Middle frontal gyrus (tissue), 1 donor: Measurements from ENCODE around the gene SLAIN2.

ENCODE experiments used
- DNase-seq: peaks from one replicate; pipeline ENCODE4 v3.0.0-alpha.2; 2015; ENCODE audit warnings: low spot score; ENCODE audit errors: extremely low spot score

SLAIN2 gene

DNA sequence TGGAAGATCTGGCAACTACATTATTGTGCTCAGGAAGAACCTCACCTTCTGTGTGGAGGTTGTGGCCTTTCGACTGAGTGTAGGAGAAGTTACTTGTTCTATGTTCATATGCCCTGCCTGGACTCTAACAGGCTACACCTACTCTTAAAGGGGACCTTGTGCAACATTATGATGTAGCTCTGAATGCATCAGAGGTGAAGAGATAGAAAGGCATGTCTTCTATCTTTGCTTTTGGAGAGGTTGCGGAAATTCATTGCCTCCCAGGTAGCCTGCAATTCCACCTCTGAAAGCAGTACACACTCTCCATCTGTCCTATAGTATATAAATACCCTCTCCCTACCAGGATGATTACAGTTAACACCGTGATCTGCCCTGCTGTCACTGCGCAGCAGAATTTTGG, 7.1 kb upstream of the SLAIN2 start:
- no peak for DNase-seq

DNA sequence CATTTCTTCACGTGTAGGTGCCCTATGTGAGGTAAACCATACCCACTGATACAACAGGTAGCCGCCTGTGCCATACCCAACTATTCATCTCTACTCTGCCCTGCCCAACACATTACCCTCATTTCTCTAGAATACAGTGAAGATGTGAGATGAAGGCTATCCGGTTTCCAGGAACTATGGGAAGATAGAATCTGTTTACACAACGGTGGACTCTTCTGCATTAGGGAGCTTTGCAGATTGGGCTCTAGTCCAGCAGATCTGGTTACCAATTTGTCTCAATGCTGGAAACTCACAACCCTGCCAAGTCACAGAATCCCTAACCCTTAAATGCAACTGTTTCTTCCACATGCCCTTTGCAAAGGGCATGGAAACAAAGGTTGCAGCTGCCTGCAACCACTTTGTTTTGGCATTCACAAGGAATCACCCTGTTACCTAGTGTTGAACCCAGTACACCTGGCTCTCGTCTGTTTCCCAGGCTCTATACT, 6.4 kb upstream of the SLAIN2 start:
- no peak for DNase-seq

DNA sequence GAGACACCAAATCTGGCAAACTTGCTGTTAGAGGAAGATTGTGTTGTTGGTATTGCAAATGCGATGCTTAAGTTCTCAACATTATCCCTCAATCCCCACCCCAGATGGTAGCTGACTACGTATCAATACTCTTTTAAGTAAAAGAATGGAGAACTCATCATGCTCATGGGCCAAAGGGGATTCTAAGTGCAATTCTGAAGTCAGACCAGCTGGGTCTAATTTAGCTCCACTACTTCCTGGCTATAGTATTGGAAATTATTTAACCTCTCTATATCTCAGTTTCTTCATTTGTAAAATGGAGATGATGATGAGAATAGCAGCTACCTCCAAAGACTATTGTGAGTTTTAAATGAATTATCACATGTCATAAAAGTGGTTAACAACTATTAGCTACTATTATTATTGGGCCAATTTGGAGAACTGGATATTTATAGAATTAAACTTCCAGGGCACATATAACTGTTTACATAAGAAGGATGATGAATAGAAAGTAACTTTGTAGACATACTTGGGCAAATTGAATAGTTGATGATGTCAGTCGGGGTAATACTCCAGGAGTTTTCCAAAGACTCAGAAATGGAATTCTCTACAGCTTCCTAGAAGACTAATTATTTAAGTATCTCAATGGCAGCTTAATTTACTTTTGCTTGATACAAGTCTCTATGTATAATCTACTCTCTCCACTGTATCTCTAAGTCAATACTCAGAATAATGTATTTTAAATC, 5.0 kb upstream of the SLAIN2 start:
- DNase-seq, result no peak

DNA sequence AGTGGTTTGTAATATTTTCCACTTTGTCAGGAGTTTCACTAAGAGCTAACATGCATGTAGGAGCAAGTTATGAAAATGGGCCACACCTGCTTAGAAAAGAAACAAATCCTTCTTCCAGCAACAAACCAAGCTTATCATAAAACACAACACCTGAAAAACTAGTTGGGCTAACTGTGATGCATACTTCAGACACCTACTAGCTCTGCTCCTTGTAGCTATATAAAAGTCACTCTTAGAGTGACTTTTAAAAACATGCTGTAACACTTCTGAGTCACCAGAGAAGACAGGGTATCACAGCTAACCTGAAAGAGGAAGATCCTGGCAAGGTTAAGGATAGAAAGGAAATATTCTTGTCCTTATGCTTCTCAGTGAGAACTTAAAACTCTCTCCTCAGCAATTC, 3.6 kb upstream of the SLAIN2 start:
- DNase-seq, result no peak

DNA sequence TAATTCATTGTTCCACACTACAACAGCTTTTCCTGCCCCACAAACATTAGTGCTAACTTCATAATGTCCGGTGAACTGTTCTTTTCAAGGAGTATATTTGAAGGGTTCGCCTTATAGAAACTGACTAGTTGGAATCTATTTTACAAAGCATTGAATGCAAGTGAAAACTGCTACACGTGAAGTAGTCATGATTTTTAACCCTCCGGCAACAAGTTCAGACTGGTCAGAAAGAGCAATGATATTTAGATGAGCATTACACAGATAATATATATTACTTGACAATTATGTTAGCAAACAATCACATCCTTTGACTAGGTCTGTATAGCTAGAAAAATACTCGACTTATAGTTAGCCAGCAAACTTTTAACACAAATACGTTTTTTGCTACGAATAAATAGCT, 1.7 kb upstream of the SLAIN2 start:
- DNase-seq, result no peak

DNA sequence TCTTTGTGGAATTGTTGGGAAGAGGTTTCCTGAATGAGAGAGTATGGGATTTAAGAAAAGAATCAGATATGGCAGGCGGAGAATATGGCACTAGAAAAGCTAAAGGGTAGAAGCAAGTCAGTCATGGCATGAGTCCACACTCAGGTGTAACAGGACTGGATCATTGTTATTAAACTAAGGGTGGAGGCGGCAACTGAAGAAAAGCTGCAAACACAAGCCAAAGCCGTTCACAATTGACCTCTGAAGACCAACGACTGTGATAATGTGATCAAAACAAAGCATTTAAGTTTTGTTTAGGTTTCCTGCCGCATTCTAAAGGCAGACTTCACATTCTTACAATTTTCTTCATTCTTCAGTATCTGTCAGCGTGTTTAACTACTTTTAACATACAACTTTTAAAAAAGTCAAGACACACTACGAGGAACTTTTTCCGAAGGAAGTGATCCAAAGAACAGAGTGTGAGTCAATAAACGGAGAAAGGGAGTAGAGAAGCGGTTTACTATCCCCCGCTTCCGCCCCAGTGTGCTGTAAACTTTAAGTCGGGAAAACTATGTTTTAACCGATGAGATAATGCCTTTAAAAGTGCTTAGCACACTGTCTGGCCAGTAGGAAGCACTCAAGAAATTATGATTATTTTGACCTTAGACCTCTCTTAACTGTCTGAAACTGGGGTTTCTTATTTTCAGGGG, 909 bp upstream of the SLAIN2 start:
- no peak for DNase-seq

DNA sequence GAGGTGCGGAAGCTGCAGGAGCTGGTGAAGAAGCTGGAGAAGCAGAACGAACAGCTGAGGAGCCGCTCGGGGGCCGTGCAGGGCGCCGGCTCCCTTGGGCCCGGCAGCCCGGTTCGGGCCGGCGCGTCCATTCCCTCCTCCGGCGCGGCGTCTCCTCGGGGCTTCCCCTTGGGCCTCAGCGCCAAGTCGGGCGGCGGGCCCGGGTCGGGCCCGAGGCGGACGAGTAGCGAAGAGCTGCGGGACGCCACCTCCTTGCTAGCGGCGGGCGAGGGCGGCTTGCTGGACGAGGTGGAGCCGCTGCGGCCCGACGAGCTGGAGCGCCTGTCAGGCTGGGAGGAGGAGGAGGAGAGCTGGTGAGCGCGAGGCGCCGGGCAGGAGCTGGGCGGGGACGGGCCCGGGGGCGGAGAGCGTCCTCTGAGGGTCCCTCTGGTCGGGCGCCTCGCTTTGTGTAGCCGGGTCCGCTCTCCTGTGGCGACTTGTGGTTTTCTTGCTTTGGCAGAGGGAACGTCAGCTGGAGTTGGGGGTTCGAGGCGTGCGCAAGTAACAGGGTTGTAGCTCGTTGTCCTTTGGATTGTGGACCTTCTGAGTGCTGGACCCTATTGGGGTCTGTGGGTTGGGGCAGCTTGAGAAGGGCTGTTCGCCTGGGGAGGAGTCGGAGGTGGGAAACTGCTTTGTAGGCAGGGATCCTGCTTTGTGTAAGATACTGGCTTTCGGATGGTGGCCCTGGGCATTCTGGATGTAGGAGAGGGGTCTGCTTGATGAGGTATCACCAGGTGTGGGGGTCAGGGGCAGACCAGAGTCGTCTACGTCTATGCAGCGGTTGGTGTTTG, 662 bp downstream of the SLAIN2 start:
- DNase-seq, result no peak

DNA sequence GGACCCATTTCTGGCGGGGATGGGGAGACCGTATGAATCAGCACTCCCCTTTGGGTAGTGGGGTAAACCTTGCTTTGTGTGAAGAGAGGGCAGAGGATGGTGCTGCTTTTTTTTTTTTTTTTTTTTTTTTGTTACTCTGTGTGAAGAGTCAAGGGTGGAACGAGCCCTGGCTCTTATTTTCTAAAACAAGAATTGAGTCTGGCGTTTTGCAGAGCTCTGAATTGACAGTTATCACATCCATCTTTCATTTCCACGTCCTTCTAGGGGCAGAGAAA, 1.2 kb downstream of the SLAIN2 start:
- no peak for DNase-seq

DNA sequence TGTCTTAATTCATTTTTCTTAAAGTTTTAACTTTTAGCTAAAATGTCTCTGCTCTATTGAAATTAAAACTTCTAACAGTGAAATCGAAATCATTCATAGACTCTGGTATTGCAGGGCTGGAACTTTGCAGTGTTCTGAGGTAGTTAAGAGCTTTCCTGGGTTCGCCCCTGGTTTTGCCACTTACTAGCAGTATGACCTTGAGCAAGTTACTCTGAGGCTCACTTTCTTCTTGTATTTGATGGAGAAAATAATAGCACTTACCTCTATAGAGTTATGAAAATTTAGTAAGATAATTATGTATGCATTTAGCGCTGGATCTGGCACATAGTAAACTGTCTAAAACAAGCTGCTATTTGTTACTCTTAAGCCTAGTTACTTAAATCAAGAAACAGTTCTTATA, 1.7 kb downstream of the SLAIN2 start:
- no peak for DNase-seq

DNA sequence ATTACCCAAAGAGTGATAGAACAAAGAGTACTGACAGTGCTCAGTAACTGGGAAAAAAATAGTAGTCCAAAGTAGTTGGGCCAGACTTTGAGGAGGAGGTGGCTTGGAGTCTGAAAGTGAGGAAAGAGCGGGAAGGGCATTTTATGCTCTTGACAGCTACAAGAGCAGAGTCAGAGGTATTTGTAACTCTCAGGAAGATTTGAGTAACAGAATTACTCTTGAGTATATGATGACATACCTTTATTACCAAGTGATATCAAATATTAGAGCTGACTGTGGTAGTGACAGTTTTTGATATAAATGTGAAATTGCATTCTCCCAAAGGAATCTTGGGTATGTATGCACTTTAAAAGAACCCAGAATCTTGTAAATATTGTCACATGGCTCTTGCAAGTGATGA, 2.2 kb downstream of the SLAIN2 start:
- DNase-seq, result no peak

DNA sequence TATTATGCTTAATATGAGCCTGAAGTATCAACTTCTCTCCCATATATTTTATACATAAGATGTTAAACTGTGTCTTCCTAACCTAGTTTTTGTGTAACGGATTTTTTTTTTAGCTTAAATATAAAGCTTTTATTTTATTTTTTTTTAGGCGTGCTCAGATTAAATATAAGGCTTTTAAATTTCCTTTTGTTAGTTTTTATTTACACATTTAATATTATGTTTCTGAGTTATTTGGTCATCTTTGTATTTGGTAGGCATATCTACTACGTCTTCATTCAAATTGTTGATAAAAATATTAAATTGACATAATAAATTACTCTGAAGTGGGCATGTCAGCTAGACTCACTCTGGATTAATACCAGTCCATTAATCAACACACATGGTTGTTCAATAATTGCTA, 4.2 kb downstream of the SLAIN2 start:
- no peak for DNase-seq

DNA sequence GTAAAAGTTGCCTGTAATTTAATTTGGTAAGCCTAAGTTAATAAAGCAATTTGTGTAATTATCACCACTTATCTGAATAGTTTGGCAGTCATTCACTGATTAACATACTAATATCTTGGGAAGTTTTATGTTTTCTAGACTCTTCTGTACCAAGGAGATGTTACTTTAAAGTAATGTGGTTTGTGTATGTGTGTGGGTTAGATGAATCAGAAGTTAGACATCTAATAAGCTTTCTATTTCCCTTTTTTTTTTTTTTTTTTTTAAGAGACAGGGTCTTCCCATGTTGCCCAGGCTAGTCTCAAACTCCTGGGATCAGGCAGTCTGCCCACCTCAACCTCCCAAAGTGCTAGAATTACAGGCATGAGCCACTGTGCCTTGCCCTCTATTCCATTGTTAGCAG, 5.3 kb downstream of the SLAIN2 start:
- DNase-seq, result no peak

DNA sequence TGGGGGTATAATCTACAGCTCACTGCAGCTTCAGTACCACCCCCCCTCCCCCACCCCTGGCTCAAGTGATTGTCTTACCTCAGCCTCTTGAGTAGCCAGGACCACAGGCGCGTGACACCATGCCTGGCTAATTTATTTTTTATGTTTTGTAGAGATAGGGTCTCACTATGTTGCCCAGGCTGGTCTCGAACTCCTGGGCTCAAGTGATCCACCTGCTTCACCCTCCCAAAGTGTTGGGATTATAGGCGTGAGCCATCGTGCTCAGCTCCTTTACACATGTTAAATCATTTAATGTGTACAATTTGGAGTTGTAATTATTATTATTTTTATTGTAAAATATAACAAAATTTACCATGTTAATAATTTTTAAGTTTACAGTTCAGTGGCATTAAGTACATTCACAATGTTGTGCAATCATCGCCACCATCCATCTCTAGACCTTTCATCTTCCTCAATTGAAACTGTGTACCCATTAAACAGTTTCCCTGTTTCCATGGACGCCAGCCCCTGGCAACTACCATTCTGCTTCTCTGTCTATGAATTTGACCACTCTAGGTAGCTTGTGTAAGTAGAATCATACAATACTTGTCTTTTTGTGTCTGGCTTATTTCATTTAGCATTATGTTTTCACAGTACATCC, 6.1 kb downstream of the SLAIN2 start:
- no peak for DNase-seq

DNA sequence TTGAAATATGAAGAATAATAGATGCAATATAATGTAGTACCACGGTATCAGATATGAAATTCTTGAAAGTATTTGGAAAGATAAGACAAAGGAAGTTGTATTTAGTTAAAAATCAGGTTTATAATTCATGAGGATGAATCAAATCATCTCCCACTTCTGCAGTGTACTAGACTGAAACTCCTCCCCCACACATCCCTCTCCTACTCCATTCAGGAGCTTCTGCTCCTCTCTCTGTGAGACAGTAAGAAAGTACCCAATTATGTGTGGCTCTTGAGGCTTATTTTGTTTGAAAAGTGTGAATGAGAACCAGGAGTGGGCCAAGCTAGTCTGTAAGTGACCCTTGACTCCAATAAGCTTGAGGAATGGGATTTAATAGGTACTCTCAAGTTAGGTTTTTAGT, 9.5 kb downstream of the SLAIN2 start:
- DNase-seq, result no peak

DNA sequence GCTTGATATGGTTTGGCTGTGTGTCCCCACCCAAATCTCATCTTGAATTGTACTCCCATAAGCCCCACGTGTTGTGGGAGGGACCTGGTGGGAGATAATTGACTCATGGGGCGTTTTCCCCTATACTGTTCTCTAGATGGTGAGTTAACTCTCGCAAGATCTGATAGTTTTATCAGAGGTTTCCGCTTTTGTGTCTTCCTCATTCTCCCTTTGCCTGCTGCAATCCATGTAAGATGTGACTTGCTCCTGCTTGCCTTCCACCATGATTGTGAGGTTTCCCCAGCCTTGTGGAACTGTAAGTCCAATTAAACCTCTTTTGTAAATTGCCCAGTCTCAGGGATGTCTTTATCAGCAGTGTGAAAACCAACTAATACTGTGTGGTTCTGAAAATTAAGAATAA, 11.5 kb downstream of the SLAIN2 start:
- DNase-seq, result no peak

DNA sequence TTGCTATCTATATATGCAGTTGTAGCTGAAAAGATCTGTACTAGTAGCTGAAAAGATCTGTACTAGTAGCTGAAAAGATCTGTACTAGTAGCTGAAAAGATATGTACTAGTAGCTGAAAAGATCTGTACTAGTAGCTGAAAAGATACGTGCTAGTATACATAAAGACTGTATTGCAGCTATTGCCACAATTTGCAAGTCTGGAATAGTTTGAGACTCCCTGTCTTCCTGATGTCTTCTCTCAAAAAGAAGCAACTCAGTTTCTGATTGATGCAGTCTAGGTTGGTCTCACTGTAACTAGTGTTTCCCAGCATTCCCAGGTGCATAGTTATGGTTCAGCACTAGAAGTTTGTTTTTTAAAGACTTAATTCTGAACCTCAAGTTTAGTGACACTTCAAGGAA, 15.0 kb downstream of the SLAIN2 start:
- no peak for DNase-seq

DNA sequence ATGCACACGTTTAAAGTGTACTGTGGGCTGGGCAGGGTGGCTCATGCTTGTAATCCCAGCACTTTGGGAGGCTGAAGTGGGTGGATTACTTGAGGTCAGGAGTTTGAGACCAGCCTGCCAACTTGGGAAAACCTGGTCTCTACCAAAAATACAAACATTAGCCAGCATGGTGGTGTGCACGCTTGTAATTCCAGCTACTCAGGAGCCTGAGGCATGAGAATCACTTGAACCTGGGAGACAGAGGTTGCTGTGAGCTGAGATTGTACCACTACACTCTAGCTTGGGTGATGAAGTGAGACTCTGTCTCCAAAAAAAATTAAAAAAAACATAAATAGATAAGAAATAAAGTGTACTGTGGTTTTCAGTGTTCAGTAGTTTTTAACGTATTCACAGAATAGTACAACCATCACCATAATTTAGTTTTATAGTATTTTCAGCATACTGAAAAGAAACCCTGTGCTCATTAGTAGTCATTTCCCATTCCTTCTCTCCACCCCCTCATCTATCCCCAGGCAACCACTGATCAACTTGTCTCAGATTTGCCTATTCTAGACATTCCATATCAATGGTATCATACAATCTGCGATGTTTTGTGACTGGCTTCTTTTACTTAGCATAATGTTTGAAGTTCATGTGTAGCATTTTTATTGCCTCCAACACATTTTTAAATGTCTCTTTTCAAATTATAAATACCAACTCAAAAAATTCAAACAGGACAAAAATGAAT, 19.1 kb downstream of the SLAIN2 start:
- DNase-seq, result no peak

DNA sequence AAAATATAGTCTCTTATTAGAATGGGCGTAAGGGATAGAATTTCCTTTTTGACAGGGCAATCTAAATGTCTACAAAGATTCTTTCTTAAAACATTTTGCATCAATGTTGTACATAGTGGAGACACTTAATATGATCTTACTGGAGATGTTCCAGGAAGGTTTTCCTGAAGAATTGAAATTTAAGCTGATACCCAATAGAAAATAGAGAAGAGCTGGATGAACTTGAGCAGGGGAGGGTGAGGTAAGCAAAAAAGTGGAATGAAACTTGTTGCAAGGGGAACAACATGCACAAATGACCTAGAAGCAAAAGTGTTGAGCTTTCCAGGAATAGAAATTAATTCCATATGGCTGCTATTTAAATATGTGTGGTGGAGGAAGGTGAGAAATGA, 19.7 kb downstream of the SLAIN2 start:
- no peak for DNase-seq

DNA sequence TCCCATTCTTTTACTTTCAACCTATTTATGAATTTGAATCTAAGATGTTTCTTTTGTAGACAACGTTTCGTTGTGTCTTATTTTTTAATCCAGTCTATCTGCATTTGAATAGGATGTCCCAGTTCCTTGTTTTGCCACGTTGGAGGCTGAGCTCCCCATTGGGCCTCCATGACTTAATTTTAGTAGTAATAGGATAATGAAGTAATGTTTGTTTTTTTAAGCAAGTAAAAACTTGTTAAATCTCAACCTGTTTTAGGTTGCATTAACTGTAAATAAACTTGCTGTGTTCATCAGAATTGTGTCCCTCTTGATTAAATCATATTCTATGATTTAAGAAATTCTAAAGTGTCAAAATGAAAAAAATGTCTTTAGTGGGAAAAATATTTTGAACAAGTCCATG, 25.3 kb downstream of the SLAIN2 start:
- DNase-seq, result no peak

DNA sequence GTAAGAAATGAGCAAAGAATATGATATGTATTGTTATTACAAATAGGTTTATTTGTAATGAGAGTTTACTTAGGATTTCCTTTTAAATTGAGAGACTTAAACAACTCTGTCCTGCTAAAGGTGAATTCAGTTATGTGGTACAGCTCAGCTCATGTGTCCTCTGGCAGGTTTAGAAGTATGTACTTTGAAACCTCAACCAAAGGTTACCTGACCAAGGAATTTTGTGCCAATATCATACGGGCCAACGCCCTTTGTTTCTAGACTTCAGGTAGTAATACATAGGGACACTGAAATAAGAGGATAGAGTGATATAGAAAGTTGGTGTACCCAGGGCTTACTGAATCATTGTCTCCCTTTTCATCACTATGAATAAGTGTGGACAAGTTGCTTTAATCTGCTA, 25.7 kb downstream of the SLAIN2 start:
- no peak for DNase-seq

DNA sequence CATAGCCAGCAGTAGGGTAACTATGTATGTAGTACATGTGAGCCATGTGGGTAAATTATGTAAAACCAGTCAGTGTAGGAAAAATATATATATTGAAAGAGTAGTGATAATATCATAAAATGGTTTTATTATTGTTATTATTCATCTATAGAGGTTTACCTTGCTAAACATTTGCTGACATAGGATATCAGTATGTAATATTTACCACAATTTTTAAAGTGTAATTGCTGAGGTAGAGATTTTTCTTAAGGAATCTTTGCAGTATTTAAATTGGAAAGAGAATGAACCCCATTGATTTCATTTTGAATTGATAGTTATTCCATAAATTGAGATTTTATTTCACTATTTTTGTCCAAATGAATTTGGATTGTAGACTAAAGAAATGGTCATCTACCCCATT, 27.1 kb downstream of the SLAIN2 start:
- no peak for DNase-seq
